H9 (cell line): ENCODE data around the gene ITPKA. TPM values are rescaled to one million over a fixed set of nuclear protein-coding genes. Genes with fewer than 3 reads are reported as not detected.

Experiments
- DNase-seq: peaks from one replicate; pipeline ENCODE4 v3.0.0-alpha.2; 2017
- H2AFZ ChIP-seq: one replicate; pipeline ENCODE4 v1.6.1; 2013; ENCODE audit warnings: mild to moderate bottlenecking, low read length, control low read depth, moderate library complexity
- H2AK5ac ChIP-seq: 2 replicates; pipeline ENCODE4 v1.6.1; 2013; ENCODE audit warnings: low read length, control low read depth, mixed read lengths; ENCODE audit not compliant: insufficient read length
- H2BK120ac ChIP-seq: one replicate; pipeline ENCODE4 v1.6.1; 2013; ENCODE audit warnings: low read depth, mild to moderate bottlenecking, low read length, control low read depth, inconsistent platforms; ENCODE audit not compliant: poor library complexity, severe bottlenecking
- H2BK12ac ChIP-seq: 2 replicates; pipeline ENCODE4 v1.6.1; 2013; ENCODE audit warnings: low read length, control low read depth, mixed read lengths, low read depth; ENCODE audit not compliant: insufficient read length
- H2BK15ac ChIP-seq: 2 replicates; pipeline ENCODE4 v1.6.1; 2013; ENCODE audit warnings: low read depth, low read length, control low read depth
- H2BK20ac ChIP-seq: one replicate; pipeline ENCODE4 v1.6.1; 2013; ENCODE audit warnings: low read depth, mild to moderate bottlenecking, low read length, control low read depth, inconsistent platforms; ENCODE audit not compliant: poor library complexity, severe bottlenecking
- H2BK5ac ChIP-seq: 2 replicates; pipeline ENCODE4 v1.6.1; 2013; ENCODE audit warnings: low read length, control low read depth, mixed read lengths; ENCODE audit not compliant: insufficient read length
- H3K14ac ChIP-seq: 2 replicates; pipeline ENCODE4 v1.6.1; 2013; ENCODE audit warnings: low read length, control low read depth; ENCODE audit not compliant: insufficient read depth
- H3K18ac ChIP-seq: 2 replicates; pipeline ENCODE4 v1.6.1; 2013; ENCODE audit warnings: low read depth, mild to moderate bottlenecking, mixed read lengths, low read length, control low read depth; ENCODE audit not compliant: insufficient read length
- H3K23ac ChIP-seq: 2 replicates; pipeline ENCODE4 v1.6.1; 2013; ENCODE audit warnings: low read length, control low read depth, mixed read lengths, low read depth; ENCODE audit not compliant: insufficient read length
- H3K23me2 ChIP-seq: 2 replicates; pipeline ENCODE4 v1.6.1; 2013; ENCODE audit warnings: low read depth, mild to moderate bottlenecking, mixed read lengths, low read length, control low read depth; ENCODE audit not compliant: insufficient read length, poor library complexity, severe bottlenecking
- H3K27ac ChIP-seq: 2 replicates; pipeline ENCODE4 v1.5.1; 2013; ENCODE audit warnings: low read length, control low read depth, mixed read lengths, low read depth; ENCODE audit not compliant: insufficient read length
- H3K27me3 ChIP-seq: 2 replicates; pipeline ENCODE4 v1.6.1; 2013; ENCODE audit warnings: low read length, control low read depth, inconsistent platforms; ENCODE audit not compliant: insufficient read depth
- H3K4ac ChIP-seq: 2 replicates; pipeline ENCODE4 v1.6.1; 2013; ENCODE audit warnings: low read depth, mild to moderate bottlenecking, control low read depth, inconsistent platforms, low read length, moderate library complexity
- H3K4me1 ChIP-seq: 2 replicates; pipeline ENCODE4 v1.6.1; 2013; ENCODE audit warnings: low read length, control low read depth, inconsistent platforms; ENCODE audit not compliant: insufficient read depth
- H3K4me2 ChIP-seq: 2 replicates; pipeline ENCODE4 v1.6.1; 2013; ENCODE audit warnings: low read length, control low read depth, mixed read lengths; ENCODE audit not compliant: insufficient read length, insufficient read depth
- H3K56ac ChIP-seq: 2 replicates; pipeline ENCODE4 v1.6.1; 2013; ENCODE audit warnings: low read depth, mild to moderate bottlenecking, mixed read lengths, low read length, control low read depth; ENCODE audit not compliant: insufficient read length
- H3K79me1 ChIP-seq: 2 replicates; pipeline ENCODE4 v1.6.1; 2013; ENCODE audit warnings: low read depth, mild to moderate bottlenecking, moderate library complexity, low read length, control low read depth, inconsistent platforms; ENCODE audit not compliant: insufficient read depth, poor library complexity, severe bottlenecking
- H3K79me2 ChIP-seq: 2 replicates; pipeline ENCODE4 v1.6.1; 2013; ENCODE audit warnings: low read length, control low read depth, inconsistent platforms; ENCODE audit not compliant: insufficient read depth
- H3K9ac ChIP-seq: 2 replicates; pipeline ENCODE4 v1.6.1; 2013; ENCODE audit warnings: low read length, control low read depth, mixed read lengths; ENCODE audit not compliant: insufficient read length; ENCODE audit errors: extremely low read depth
- H3K9me3 ChIP-seq: one replicate; pipeline ENCODE4 v1.6.1; 2013; ENCODE audit warnings: low read depth, low read length, inconsistent platforms; ENCODE audit not compliant: control insufficient read depth
- H3T11ph ChIP-seq: one replicate; pipeline ENCODE4 v1.6.1; 2013; ENCODE audit warnings: mild to moderate bottlenecking, low read length, control low read depth, inconsistent platforms
- H4K20me1 ChIP-seq: one replicate; pipeline ENCODE4 v1.6.1; 2013; ENCODE audit not compliant: control insufficient read depth, insufficient read length, insufficient read depth
- H4K5ac ChIP-seq: 2 replicates; pipeline ENCODE4 v1.6.1; 2013; ENCODE audit warnings: low read depth, mild to moderate bottlenecking, mixed read lengths, low read length, control low read depth; ENCODE audit not compliant: insufficient read length
- H4K8ac ChIP-seq: replicated peaks from 2 replicates; pipeline ENCODE4 v1.6.1; 2013; ENCODE audit warnings: low read length, control low read depth, mixed read lengths, low read depth; ENCODE audit not compliant: insufficient read length
- H4K91ac ChIP-seq: 2 replicates; pipeline ENCODE4 v1.6.1; 2013; ENCODE audit warnings: low read depth, mild to moderate bottlenecking, moderate library complexity, mixed read lengths, low read length, control low read depth; ENCODE audit not compliant: insufficient read length
- H3K27ac Mint-ChIP-seq, 3 experiments: 2 replicates in 2 of 3; 3 replicates in 1 of 3; pipeline ENCODE4 v1.8.0; 2020 to 2021; ENCODE audit warnings: mixed read lengths in 3 of 3, mild to moderate bottlenecking in 1 of 3, moderate library complexity in 1 of 3
- H3K27me3 Mint-ChIP-seq: 2 replicates; pipeline ENCODE4 v1.8.0; 2021; ENCODE audit warnings: low read depth, mild to moderate bottlenecking, moderate library complexity, mixed read lengths
- H3K36me3 Mint-ChIP-seq, 3 experiments: 2 replicates in 2 of 3; 3 replicates in 1 of 3; pipeline ENCODE4 v1.8.0; 2020 to 2021; ENCODE audit warnings: low read depth in 3 of 3, mixed read lengths in 3 of 3; ENCODE audit not compliant: insufficient read depth in 1 of 3
- H3K4me1 Mint-ChIP-seq, 2 experiments: 2 replicates each; pipeline ENCODE4 v1.8.0; 2020; ENCODE audit warnings: mixed read lengths in 2 of 2
- H3K4me3 Mint-ChIP-seq, 2 experiments: 2 replicates in 1 of 2; 3 replicates in 1 of 2; pipeline ENCODE4 v1.8.0; 2020 to 2021; ENCODE audit warnings: mild to moderate bottlenecking in 2 of 2, mixed read lengths in 2 of 2, moderate library complexity in 1 of 2
- H3K9me3 Mint-ChIP-seq, 2 experiments: 2 replicates in 1 of 2; 3 replicates in 1 of 2; pipeline ENCODE4 v1.8.0; 2020; ENCODE audit warnings: mild to moderate bottlenecking in 2 of 2, mixed read lengths in 2 of 2, moderate library complexity in 1 of 2
- CTCF ChIP-seq: fragments of 200-600 bp; sonication (generic); conservative IDR thresholded peaks from 3 replicates; pipeline ENCODE4 v1.8.0; 2021; ENCODE audit warnings: antibody characterized with exemption, mild to moderate bottlenecking
- WGBS: extraction: QIAGEN DNeasy Blood & Tissue Kit; methylation state at CpG from one replicate; pipeline ENCODE4 v1.1.7; 2013; ENCODE audit warnings: missing lambda C conversion rate, low lambda C conversion rate, mixed read lengths; ENCODE audit not compliant: insufficient read length; ENCODE audit errors: extremely low coverage; 5-methylcytosine and 5-hydroxymethylcytosine counted together
- total RNA-seq: library from RNA; stranded (reverse); gene quantifications from 2 replicates; pipeline ENCODE4 v1.2.1, GENCODE V29; 2021

Gene ITPKA
- total RNA-seq, 1 experiment from 2014 or later, result 0.77 TPM

- no peak overlapping the region for H2BK120ac ChIP-seq
- peaks cover 100% of the 10 kb centered on the region for H3K27me3 Mint-ChIP-seq
- peaks cover 73% of the 10 kb centered on the region for H3K27me3 ChIP-seq
- peaks cover 3% of the 10 kb centered on the region for H3K23me2 ChIP-seq
- no peak overlapping the region for H2BK12ac ChIP-seq
- H3K9ac ChIP-seq, result no peak overlapping the region
- H4K5ac ChIP-seq, result no peak overlapping the region
- no peak overlapping the region for H3K14ac ChIP-seq
- H3K4me1 Mint-ChIP-seq, result peaks cover 4 to 21% of the 10 kb centered on the region in 2 experiments; a peak in 3 of 4 replicates
- no peak overlapping the region for H2BK15ac ChIP-seq
- no peak overlapping the region for H3T11ph ChIP-seq
- H4K8ac ChIP-seq, result no peak overlapping the region
- no peak overlapping the region for H3K27ac ChIP-seq
- no peak overlapping the region for H3K56ac ChIP-seq
- H4K20me1 ChIP-seq, result no peaks in the 10 kb centered on the region
- no CpG with 5 or more reads among the region's 54 CpGs for WGBS
- H3K4me2 ChIP-seq, result peak overlapping the region; percentile 48
- no peaks in the 10 kb centered on the region; a peak in 2 of 5 replicates for H3K9me3 Mint-ChIP-seq
- H4K91ac ChIP-seq, result no peak overlapping the region
- H3K23ac ChIP-seq, result no peak overlapping the region
- H2AK5ac ChIP-seq, result no peak overlapping the region
- peak; percentile 75 for DNase-seq
- H3K18ac ChIP-seq, result no peak overlapping the region
- H3K27ac Mint-ChIP-seq, result no peak overlapping the region
- H3K79me1 ChIP-seq, result no peaks in the 10 kb centered on the region
- no peak overlapping the region for H2BK20ac ChIP-seq
- no peak overlapping the region for H3K4ac ChIP-seq
- H3K4me3 Mint-ChIP-seq, result peak overlapping the region; percentile 40 to 75
- no peak overlapping the region for H2AFZ ChIP-seq
- H3K9me3 ChIP-seq, result no peaks in the 10 kb centered on the region
- no peak overlapping the region for H2BK5ac ChIP-seq
- H3K36me3 Mint-ChIP-seq, result peaks cover 0 to 4% (median 0%) of the 10 kb centered on the region in 3 experiments; a peak in 1 of 7 replicates
- no peak for TF ChIP-seq CTCF
- no peaks in the 10 kb centered on the region for H3K4me1 ChIP-seq
- H3K79me2 ChIP-seq, result no peaks in the 10 kb centered on the region
These were observed 9.4 kb downstream of the ITPKA start for GRCh38 chr15:41502795-41503668.
